RWPE1 (cell line): ENCODE measurements around the gene UBE2D2.
A peak's percentile ranks its signal among the peaks of the same experiment; 100 is the strongest.
"Not testable (repeated sequence)": the region's sequence is repeated elsewhere in the genome, so short reads cannot be mapped to it uniquely, and the experiment has no call there.

Experiments
- CTCF ChIA-PET: fragments of 350-600 bp; sonication (Branson Sonifier 250); formaldehyde crosslinking; extraction: SDS; loops from one replicate; lab custom pipeline; 2021; lab: Yijun Ruan, JAX
- POLR2A ChIA-PET: fragments of 400-600 bp; formaldehyde crosslinking; extraction: SDS; loops from one replicate; lab custom pipeline; 2020; ENCODE audit warnings: antibody characterized with exemption; ENCODE audit not compliant: low non-redundant PET; lab: Yijun Ruan, JAX
- DNase-seq: peaks from one replicate; pipeline ENCODE4 v3.0.0; 2012; ENCODE audit warnings: low spot score
- H3K27ac ChIP-seq: fragments of 450-650 bp; 2 replicates; pipeline ENCODE4 v1.5.1; 2017
- CTCF ChIP-seq: fragments of 450-650 bp; conservative IDR thresholded peaks from 2 replicates; pipeline ENCODE4 v1.5.1; 2017; ENCODE audit warnings: low read depth, mild to moderate bottlenecking

The UBE2D2 gene

GRCh38 chr5:139560752-139561654 lies at the start of gene UBE2D2:
Gene UBE2D2, plus strand, starts transcription at chr5:139561339. Its CDS starts 453 bp downstream, at chr5:139561792.
- peak; percentile 99 for DNase-seq
- H3K27ac ChIP-seq, result peak within 1 kb of the TSS; percentile 96
- POLR2A ChIA-PET, result interaction anchor here (0.5 to 0.6 kb wide), 6 partner anchors 27 to 1015 kb away, joined by 3 to 12 read pairs (median 6); no protein-coding TSS in a partner anchor
- CTCF ChIA-PET, result no interaction called here
- TF ChIP-seq CTCF, result no peak

GRCh38 chr5:139512786-139513390 lies 48.3 kb upstream of the UBE2D2 start:
- TF ChIP-seq CTCF, result no peak
- ChIA-PET POLR2A (no interaction called here), CTCF (interaction anchor here (0.6 to 8.7 kb wide), 20 partner anchors 10 to 253 kb away, joined by 3 to 171 read pairs (median 4); no protein-coding TSS in a partner anchor)
- no peak for DNase-seq
- peak overlapping the region; percentile 38 for H3K27ac ChIP-seq

- TF ChIP-seq CTCF, result peak; percentile 81
- H3K27ac ChIP-seq, result peak overlapping the region; percentile 38
- DNase-seq, result peak; percentile 89
- POLR2A ChIA-PET, result not testable (repeated sequence)
- CTCF ChIA-PET, result interaction anchor here (0.6 to 8.7 kb wide), 22 partner anchors 11 to 252 kb away, joined by 3 to 171 read pairs (median 4); no protein-coding TSS in a partner anchor
These were observed 47.7 kb upstream of the UBE2D2 start for GRCh38 chr5:139513434-139513833.

GRCh38 chr5:139513852-139514485 lies 47.2 kb upstream of the UBE2D2 start:
- DNase-seq, result no peak
- POLR2A ChIA-PET, result interaction anchor here (1.1 kb wide), 1 partner anchor 33 kb away, joined by 3 read pairs; no protein-coding TSS in a partner anchor
- TF ChIP-seq CTCF, result peak; percentile 48
- CTCF ChIA-PET, result interaction anchor here (0.6 to 8.7 kb wide), 20 partner anchors 14 to 252 kb away, joined by 3 to 171 read pairs (median 4); no protein-coding TSS in a partner anchor
- peak overlapping the region; percentile 38 for H3K27ac ChIP-seq

GRCh38 chr5:139514486-139514856 lies 46.7 kb upstream of the UBE2D2 start:
- TF ChIP-seq CTCF, result no peak
- CTCF ChIA-PET, result interaction anchor here (0.5 to 8.7 kb wide), 5 partner anchors 20 to 251 kb away, joined by 4 to 171 read pairs (median 6); no protein-coding TSS in a partner anchor
- POLR2A ChIA-PET, result interaction anchor here (1.1 kb wide), 1 partner anchor 33 kb away, joined by 3 read pairs; no protein-coding TSS in a partner anchor
- H3K27ac ChIP-seq, result peak overlapping the region; percentile 38
- DNase-seq, result no peak
